K562 (cell line): Measurements from ENCODE around the gene TRIOBP.

Source experiments
- ELF4 ChIP-seq: fragments of 450-650 bp; formaldehyde crosslinking; IDR thresholded peaks from 2 replicates; pipeline ENCODE4 v1.4.0; 2022; ENCODE audit warnings: missing genetic modification characterization
- FOS ChIP-seq: IDR thresholded peaks from 3 replicates; pipeline ENCODE4 v1.6.1; 2011; ENCODE audit not compliant: insufficient read length; ENCODE audit errors: extremely low read depth
- NBN ChIP-seq: fragments of 450-650 bp; IDR thresholded peaks from 2 replicates; pipeline ENCODE4 v1.6.1; 2016; ENCODE audit warnings: low read depth, mild to moderate bottlenecking
- RFX5 ChIP-seq: IDR thresholded peaks from 2 replicates; pipeline ENCODE4 v1.6.1; 2011; ENCODE audit warnings: low read depth, mild to moderate bottlenecking, improper control_type of control experiment, low read length
- ZNF512 ChIP-seq: IDR thresholded peaks from 2 replicates; pipeline ENCODE4 v1.6.1; 2016; ENCODE audit warnings: missing genetic modification characterization, missing compliant biosample characterization

GRCh38 chr22:37739611-37740049 is 42.8 kb downstream of the TRIOBP start:
- TF ChIP-seq ZNF512 (tag) (no peak), ELF4 (CRISPR knock-in tag) (no peak), RFX5 (no peak), NBN (no peak), FOS (no peak)
